ENCODE measurements around the gene MEIS3.

Gene MEIS3

DNA sequence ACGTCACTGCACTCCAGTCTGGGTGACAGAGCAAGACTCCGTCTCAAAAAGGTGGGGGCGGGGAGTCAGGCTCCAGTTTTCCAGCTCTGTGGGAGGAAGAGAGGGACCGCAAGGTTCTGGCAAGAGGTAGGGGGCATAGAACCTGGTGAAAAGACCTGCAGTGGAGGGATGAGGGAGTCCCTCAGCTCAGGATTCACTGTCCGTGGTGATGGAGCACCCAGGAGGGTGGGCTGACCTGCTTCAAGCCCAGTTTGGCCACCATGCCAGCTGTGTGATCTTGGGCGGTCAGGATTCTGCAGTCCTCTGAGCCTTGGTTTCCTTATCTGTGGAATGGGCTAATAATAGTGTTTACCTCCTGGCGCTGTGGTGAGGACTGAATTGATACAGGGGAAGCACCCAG is 31.2 kb upstream of the MEIS3 start:
- DNase-seq (ENCODE audit: low read depth in 1 of 2, low spot score in 1 of 2), result no peak
- Histone ChIP-seq H3K4me3 (replicated peaks; ENCODE audit: insufficient read depth, low read length) (no peak overlapping the region), H3K27ac (replicated peaks) (no peak overlapping the region), H3K27me3 (ENCODE audit: insufficient read depth, poor library complexity, severe bottlenecking) (peaks cover 33% of the 10 kb centered on the region)
- TF ChIP-seq GABPA (IDR thresholded peaks at IDR 0.05; ENCODE audit: low read depth), result no peak
- no peak for TF ChIP-seq POLR2AphosphoS5 (IDR thresholded peaks at IDR 0.05; ENCODE audit: low read depth)
- TF ChIP-seq SPI1 (IDR thresholded peaks at IDR 0.05; ENCODE audit: borderline replicate concordance, low read depth), result no peak
- TF ChIP-seq, protein P1, sequence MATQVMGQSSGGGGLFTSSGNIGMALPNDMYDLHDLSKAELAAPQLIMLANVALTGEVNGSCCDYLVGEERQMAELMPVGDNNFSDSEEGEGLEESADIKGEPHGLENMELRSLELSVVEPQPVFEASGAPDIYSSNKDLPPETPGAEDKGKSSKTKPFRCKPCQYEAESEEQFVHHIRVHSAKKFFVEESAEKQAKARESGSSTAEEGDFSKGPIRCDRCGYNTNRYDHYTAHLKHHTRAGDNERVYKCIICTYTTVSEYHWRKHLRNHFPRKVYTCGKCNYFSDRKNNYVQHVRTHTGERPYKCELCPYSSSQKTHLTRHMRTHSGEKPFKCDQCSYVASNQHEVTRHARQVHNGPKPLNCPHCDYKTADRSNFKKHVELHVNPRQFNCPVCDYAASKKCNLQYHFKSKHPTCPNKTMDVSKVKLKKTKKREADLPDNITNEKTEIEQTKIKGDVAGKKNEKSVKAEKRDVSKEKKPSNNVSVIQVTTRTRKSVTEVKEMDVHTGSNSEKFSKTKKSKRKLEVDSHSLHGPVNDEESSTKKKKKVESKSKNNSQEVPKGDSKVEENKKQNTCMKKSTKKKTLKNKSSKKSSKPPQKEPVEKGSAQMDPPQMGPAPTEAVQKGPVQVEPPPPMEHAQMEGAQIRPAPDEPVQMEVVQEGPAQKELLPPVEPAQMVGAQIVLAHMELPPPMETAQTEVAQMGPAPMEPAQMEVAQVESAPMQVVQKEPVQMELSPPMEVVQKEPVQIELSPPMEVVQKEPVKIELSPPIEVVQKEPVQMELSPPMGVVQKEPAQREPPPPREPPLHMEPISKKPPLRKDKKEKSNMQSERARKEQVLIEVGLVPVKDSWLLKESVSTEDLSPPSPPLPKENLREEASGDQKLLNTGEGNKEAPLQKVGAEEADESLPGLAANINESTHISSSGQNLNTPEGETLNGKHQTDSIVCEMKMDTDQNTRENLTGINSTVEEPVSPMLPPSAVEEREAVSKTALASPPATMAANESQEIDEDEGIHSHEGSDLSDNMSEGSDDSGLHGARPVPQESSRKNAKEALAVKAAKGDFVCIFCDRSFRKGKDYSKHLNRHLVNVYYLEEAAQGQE (IDR thresholded peaks at IDR 0.05; ENCODE audit: insufficient replicate concordance, low read depth), result peak; percentile 69
- TF ChIP-seq, protein P2, sequence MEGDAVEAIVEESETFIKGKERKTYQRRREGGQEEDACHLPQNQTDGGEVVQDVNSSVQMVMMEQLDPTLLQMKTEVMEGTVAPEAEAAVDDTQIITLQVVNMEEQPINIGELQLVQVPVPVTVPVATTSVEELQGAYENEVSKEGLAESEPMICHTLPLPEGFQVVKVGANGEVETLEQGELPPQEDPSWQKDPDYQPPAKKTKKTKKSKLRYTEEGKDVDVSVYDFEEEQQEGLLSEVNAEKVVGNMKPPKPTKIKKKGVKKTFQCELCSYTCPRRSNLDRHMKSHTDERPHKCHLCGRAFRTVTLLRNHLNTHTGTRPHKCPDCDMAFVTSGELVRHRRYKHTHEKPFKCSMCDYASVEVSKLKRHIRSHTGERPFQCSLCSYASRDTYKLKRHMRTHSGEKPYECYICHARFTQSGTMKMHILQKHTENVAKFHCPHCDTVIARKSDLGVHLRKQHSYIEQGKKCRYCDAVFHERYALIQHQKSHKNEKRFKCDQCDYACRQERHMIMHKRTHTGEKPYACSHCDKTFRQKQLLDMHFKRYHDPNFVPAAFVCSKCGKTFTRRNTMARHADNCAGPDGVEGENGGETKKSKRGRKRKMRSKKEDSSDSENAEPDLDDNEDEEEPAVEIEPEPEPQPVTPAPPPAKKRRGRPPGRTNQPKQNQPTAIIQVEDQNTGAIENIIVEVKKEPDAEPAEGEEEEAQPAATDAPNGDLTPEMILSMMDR (IDR thresholded peaks at IDR 0.05; ENCODE audit: insufficient read depth, low read length), result no peak

DNA sequence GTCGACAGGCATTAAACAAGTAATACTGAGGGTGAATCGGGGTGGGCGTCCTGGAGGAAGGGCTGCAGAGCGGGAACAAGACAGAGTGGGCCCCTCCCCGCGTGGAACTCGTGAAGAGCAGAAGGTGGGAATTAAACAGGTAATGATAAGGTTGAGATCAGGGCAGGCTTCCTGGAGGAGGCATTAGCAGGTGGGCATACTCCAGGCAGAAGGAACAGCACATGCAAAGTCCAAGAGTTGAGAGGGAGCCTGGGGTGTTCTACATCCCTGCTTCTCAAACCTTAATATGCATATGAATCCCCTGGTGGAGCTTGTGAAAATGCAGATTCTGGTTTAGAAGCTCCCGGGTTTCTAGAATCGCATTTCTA is 29.0 kb upstream of the MEIS3 start:
- Histone ChIP-seq H3K27ac (replicated peaks) (no peak overlapping the region), H3K4me3 (replicated peaks; ENCODE audit: insufficient read depth, low read length) (no peak overlapping the region), H3K27me3 (ENCODE audit: insufficient read depth, poor library complexity, severe bottlenecking) (peaks cover 47% of the 10 kb centered on the region)
- TF ChIP-seq, protein P1 (IDR thresholded peaks at IDR 0.05; ENCODE audit: insufficient replicate concordance, low read depth), result no peak
- TF ChIP-seq SPI1 (IDR thresholded peaks at IDR 0.05; ENCODE audit: borderline replicate concordance, low read depth) (no peak), GABPA (IDR thresholded peaks at IDR 0.05; ENCODE audit: low read depth) (no peak), POLR2AphosphoS5 (IDR thresholded peaks at IDR 0.05; ENCODE audit: low read depth) (no peak)
- TF ChIP-seq, protein P2 (IDR thresholded peaks at IDR 0.05; ENCODE audit: insufficient read depth, low read length), result no peak
- no peak for DNase-seq (ENCODE audit: low read depth in 1 of 2, low spot score in 1 of 2)

DNA sequence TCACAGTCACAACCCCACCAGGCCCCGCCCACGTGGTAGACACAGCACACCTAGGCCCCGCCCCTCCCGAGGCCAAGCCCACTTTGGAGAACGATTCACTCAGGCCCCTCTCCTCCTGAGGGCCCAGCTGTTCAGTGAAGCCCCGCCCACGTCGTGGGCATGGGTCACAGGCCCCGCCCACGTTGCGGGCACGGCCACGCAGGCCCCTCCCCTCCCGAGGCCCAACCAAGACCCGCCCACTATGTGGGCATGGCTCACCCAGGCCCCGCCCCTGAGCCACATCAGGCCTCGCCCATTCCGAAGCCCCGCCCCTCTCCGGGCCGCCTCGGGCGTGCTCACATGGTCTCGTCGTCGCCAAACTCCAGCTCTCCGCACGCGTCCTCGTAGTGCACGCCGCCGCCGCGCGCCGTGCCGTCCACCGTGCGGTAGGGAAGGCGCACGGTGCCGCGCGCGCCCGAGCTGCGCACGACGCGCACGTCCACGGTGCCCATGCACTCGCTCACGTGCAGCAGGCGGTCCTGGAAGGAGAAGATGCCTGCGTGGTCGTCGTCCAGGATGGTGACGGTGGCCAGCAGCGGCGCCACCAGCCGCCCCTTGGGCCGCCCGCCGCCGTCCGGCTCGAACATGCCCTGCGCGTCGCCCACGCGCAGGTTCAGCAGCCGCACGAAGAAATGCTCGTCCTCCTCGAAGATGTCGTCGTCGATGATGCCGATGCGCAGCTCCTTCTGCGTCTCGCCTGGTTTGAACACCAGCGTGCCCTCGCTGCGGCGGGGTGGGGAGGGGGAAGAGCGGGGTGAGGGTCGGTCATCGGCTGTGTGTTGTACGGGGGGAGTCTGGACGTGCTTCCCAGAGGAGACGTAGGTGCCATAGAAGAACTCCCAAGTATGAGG is 28.4 kb upstream of the MEIS3 start:
- TF ChIP-seq, protein P2 (IDR thresholded peaks at IDR 0.05; ENCODE audit: insufficient read depth, low read length), result no peak
- TF ChIP-seq POLR2AphosphoS5 (IDR thresholded peaks at IDR 0.05; ENCODE audit: low read depth) (no peak), GABPA (IDR thresholded peaks at IDR 0.05; ENCODE audit: low read depth) (no peak), SPI1 (IDR thresholded peaks at IDR 0.05; ENCODE audit: borderline replicate concordance, low read depth) (no peak)
- TF ChIP-seq, protein P1 (IDR thresholded peaks at IDR 0.05; ENCODE audit: insufficient replicate concordance, low read depth), result no peak
- H3K4me3 ChIP-seq (replicated peaks; ENCODE audit: insufficient read depth, low read length), result no peak overlapping the region
- DNase-seq (ENCODE audit: low read depth in 1 of 2, low spot score in 1 of 2), result peak in 1 of 2 experiments; percentile 14
- peaks cover 47% of the 10 kb centered on the region for H3K27me3 ChIP-seq (ENCODE audit: insufficient read depth, poor library complexity, severe bottlenecking)
- no peak overlapping the region for H3K27ac ChIP-seq (replicated peaks)

Measured in HL-60 (cell line).